Measurements from ENCODE around the gene ADARB2.

Gene ADARB2

DNA sequence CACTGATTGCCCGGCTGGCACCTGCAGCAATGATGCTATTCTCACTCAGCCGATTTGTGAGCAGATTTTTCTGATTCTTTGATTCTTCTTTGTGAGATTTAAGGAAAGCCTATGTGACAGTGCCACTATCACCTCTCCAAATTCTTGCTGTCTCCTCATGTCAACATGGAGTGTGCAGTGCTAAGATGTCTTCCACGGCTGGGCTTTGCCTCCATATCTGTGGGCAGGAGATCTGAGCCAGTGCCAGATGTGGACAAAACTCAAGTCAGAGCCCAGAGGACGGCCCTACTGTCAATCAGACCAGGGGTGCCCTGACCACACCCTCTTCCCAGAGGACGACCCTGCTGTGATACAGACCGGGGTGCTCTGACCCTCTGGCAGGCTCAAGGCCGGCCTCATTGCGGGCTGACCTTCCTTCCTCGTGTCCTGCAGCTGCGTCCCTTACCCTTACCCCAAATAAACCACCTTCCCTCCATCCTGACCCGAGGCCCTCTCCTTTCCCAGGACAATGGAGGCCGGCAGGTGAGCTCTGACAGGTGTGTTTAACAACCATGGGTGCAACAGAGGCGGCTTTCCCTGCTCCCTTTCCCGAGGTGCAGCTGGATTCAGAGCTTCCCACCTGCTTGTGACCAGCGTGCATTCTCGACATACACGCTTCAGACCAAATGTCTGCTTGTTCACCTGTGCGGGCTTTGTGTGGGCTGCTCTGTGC, 221.4 kb downstream of the ADARB2 start:
- Histone ChIP-seq H3K36me3 (ENCODE audit: insufficient read depth, low read length) (no peaks in the 10 kb centered on the region), H3K9me3 (ENCODE audit: control insufficient read depth, insufficient read depth, low read length) (no peaks in the 10 kb centered on the region), H3K9ac (ENCODE audit: low read depth, low read length) (no peak overlapping the region), H3K4me1 (ENCODE audit: insufficient read depth, low read length) (no peaks in the 10 kb centered on the region)

DNA sequence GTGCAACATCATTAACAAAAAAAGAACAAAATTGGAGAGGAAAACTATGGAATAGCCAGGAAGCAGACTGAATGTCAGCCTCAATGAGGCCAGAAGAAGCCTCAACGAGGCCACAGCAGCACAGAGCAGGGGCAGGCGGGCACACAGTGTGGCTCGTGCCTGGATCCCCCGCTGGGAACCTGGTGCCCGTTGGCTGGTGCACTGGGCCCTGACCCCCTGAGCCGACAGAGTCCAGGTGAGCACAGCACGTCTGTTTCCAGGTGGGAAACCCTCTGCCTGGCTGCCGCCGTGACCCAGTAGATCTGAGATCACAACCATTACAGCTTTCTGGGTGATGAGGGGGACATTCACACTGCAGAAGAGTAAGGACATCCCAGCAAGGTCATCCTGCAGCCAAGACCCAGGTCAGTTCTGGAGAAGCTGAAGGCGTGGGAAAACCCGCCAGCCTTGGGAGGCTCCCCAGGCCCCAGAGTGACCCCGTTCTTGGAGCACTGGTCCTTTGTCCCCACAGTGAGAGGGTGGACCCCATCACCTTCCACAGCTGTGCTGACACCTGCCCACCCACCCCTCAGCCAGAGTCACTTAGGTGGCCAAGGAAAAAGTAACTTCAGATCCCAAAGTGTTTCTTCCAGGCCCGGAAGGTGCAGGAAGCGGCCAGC, 222.1 kb downstream of the ADARB2 start:
- no peaks in the 10 kb centered on the region; the same call in 1 of the 2 replicates for H3K36me3 ChIP-seq (ENCODE audit: insufficient read depth, low read length)
- H3K9me3 ChIP-seq (ENCODE audit: control insufficient read depth, insufficient read depth, low read length), result no peaks in the 10 kb centered on the region
- no peaks in the 10 kb centered on the region for H3K4me1 ChIP-seq (ENCODE audit: insufficient read depth, low read length)
- H3K9ac ChIP-seq (ENCODE audit: low read depth, low read length), result no peak overlapping the region

DNA sequence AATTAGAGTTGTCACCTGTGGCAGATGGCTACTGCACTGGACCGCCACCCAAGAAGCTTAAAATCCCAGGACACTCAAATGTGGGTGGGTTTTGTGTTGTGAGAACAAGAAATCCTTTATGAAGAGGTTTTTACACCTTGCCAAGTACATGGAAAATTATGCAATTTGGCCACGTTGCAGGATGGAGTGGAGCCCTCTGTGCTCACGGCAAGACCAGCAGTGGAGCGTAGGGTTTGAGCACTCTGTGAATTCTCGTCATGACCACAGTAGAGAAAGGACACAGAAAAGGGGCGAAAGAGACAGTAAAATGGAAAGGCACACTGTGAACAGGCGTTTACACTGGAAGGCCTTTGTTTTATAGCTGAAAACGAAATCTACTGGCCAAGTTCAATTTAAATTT, 222.6 kb downstream of the ADARB2 start:
- no peak overlapping the region for H3K9ac ChIP-seq (ENCODE audit: low read depth, low read length)
- H3K36me3 ChIP-seq (ENCODE audit: insufficient read depth, low read length), result no peaks in the 10 kb centered on the region; the same call in 1 of the 2 replicates
- H3K9me3 ChIP-seq (ENCODE audit: control insufficient read depth, insufficient read depth, low read length), result no peaks in the 10 kb centered on the region
- no peaks in the 10 kb centered on the region for H3K4me1 ChIP-seq (ENCODE audit: insufficient read depth, low read length)

DNA sequence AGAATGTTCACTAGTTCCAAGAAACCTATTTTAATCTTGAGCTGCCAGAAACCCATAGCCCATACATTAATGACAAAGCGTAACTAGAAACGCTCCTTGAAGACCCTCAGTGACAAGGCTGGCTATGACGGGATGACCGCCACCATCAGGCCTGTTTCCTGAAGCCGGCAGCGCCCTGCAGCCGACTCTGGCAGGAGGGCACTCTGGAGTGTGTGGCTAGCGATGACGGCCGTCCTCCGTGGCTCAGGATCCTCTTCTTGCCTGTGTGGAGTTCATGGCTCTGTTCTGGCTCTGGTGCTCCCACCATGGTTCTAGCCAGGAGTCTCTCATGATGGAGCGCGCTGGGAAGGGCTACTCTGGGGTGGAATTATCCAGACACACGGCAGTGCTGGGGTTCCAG, 224.1 kb downstream of the ADARB2 start:
- H3K9ac ChIP-seq (ENCODE audit: low read depth, low read length), result no peak overlapping the region
- no peaks in the 10 kb centered on the region for H3K4me1 ChIP-seq (ENCODE audit: insufficient read depth, low read length)
- no peaks in the 10 kb centered on the region; the same call in 1 of the 2 replicates for H3K36me3 ChIP-seq (ENCODE audit: insufficient read depth, low read length)
- no peaks in the 10 kb centered on the region for H3K9me3 ChIP-seq (ENCODE audit: control insufficient read depth, insufficient read depth, low read length)

DNA sequence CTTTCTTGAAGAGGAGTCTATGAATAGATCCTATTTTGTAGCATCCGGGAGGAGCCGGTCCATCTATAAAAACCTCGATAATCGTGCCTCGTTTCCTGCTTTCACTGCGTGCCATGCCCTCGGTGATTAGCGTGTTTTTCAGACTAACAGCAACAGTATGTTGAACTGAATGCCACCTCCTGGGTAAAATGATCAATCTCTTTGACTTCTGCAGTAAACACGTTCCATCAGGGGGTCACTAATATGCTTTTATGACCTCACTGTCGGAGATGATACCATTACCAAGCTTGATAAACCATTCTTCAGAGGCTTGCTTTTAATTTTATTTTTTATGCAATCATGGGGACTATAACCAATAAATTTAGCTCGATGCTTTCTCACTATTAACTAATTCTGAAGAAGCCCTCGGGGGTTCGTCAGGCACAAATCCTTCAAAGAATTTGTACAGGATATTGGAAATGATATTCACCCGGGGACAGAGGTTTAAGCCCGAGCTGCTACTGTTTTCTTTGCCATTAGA, 228.3 kb downstream of the ADARB2 start:
- H3K9ac ChIP-seq (ENCODE audit: low read depth, low read length), result no peak overlapping the region
- H3K9me3 ChIP-seq (ENCODE audit: control insufficient read depth, insufficient read depth, low read length), result peaks cover 3% of the 10 kb centered on the region; the same call in 1 of the 2 replicates
- H3K4me1 ChIP-seq (ENCODE audit: insufficient read depth, low read length), result no peaks in the 10 kb centered on the region
- no peaks in the 10 kb centered on the region; the same call in 1 of the 2 replicates for H3K36me3 ChIP-seq (ENCODE audit: insufficient read depth, low read length)

DNA sequence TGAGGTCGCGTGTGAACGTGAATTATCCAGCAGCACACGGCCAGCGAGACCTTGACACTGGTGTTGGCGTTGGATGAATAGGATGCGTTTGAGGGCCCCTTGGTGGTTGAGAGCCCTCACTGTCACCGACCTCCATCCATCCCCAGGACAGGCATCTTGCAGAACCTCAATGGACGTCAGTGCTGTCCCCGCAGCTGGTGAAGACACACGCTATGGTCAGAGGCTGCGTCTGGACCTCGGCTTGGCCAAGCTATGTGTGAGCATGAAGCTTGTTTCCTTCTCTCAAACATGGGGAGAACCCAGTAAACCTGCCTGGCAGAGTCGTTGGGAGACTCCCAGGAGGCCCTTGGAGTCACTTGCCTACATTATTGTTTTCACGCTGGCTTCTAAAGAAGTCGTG, 229.2 kb downstream of the ADARB2 start:
- no peaks in the 10 kb centered on the region for H3K4me1 ChIP-seq (ENCODE audit: insufficient read depth, low read length)
- H3K9ac ChIP-seq (ENCODE audit: low read depth, low read length), result no peak overlapping the region
- peaks cover 11% of the 10 kb centered on the region; the same call in 1 of the 2 replicates for H3K9me3 ChIP-seq (ENCODE audit: control insufficient read depth, insufficient read depth, low read length)
- no peaks in the 10 kb centered on the region; the same call in 1 of the 2 replicates for H3K36me3 ChIP-seq (ENCODE audit: insufficient read depth, low read length)

DNA sequence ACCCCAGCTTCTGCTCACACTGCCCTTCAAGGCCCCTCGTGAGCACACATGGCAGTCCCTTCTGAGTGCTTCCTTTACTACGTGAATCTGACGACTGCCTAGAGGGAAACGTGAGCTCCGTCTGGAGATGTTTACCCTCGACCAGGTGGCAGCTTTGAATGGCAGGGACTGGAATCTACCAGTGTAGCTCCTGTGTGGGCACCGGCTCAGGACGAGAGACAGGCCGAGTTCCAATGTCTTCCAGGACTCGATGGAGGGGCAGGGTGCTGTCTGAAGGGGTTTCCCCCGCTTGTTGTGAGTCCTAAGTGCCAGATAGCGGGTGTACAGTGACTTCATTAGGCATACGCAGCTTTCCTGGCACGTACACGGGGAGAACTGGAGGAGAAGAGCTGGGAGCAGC, 229.9 kb downstream of the ADARB2 start:
- Histone ChIP-seq H3K36me3 (ENCODE audit: insufficient read depth, low read length) (no peaks in the 10 kb centered on the region; the same call in 1 of the 2 replicates), H3K4me1 (ENCODE audit: insufficient read depth, low read length) (no peaks in the 10 kb centered on the region), H3K9ac (ENCODE audit: low read depth, low read length) (no peak overlapping the region), H3K9me3 (ENCODE audit: control insufficient read depth, insufficient read depth, low read length) (peaks cover 11% of the 10 kb centered on the region; the same call in 1 of the 2 replicates)

DNA sequence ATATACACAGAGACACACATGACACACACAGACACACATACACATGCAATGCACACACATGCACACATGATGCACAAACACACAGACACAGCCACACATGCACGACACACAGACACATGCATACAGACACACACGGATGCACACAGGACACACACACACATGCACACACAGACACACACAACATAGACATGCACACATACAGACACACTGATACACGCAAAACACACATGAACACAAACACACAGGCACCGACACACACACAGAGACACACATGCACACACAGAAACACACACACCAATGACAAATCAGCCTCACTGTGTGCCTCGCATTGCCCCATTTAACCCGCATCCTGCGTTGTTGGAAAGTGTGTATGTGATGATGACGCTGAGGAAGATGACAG, 232.4 kb downstream of the ADARB2 start:
- H3K9me3 ChIP-seq (ENCODE audit: control insufficient read depth, insufficient read depth, low read length), result peaks cover 11% of the 10 kb centered on the region; the same call in 1 of the 2 replicates
- H3K9ac ChIP-seq (ENCODE audit: low read depth, low read length), result no peak overlapping the region
- no peaks in the 10 kb centered on the region for H3K36me3 ChIP-seq (ENCODE audit: insufficient read depth, low read length)
- peaks cover 3% of the 10 kb centered on the region; the same call in 1 of the 2 replicates for H3K4me1 ChIP-seq (ENCODE audit: insufficient read depth, low read length)

DNA sequence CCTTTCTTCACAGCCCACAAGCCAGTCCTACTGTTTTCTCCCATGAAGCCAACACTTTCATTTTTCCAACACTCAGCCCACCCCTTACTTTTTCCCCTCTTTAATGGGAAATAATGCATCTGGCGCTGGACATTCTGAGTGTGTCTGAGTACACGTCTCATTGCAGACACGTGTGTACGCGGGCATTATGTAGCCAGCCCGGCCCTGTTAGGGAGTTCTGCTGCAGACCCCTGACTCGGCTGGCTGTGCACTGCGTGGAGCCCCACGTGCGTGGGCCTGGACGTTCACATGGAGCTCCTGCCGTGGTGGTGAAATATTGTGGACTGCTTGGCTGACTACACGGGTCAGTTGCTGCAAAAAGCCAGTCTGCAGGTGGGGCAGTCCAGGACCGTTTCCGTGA, 233.0 kb downstream of the ADARB2 start:
- Histone ChIP-seq H3K9ac (ENCODE audit: low read depth, low read length) (no peak overlapping the region), H3K4me1 (ENCODE audit: insufficient read depth, low read length) (peaks cover 3% of the 10 kb centered on the region; the same call in 1 of the 2 replicates), H3K9me3 (ENCODE audit: control insufficient read depth, insufficient read depth, low read length) (peaks cover 11% of the 10 kb centered on the region; the same call in 1 of the 2 replicates), H3K36me3 (ENCODE audit: insufficient read depth, low read length) (no peaks in the 10 kb centered on the region)

DNA sequence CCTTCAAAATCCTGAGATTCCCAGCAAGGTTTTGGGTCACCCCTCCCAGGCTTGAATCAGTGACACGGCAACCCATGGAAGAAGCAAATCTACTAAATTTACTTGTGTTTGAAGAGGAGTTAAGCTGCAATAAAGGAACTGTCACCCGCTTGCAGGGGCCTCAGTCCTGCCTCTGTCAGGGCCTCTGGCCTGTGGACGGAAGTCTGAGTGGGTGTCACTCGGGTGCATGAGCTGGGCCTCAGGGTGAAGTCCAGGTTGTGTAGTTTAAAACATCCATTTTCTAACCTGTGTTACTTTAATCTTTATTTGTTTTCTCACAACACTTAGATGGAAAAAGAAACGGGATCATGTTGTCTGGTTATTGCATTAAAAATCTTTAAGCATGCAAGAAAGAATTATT, 234.9 kb downstream of the ADARB2 start:
- Histone ChIP-seq H3K9ac (ENCODE audit: low read depth, low read length) (no peak overlapping the region), H3K4me1 (ENCODE audit: insufficient read depth, low read length) (peaks cover 3% of the 10 kb centered on the region; the same call in 1 of the 2 replicates), H3K9me3 (ENCODE audit: control insufficient read depth, insufficient read depth, low read length) (peaks cover 11% of the 10 kb centered on the region; the same call in 1 of the 2 replicates), H3K36me3 (ENCODE audit: insufficient read depth, low read length) (no peaks in the 10 kb centered on the region)

DNA sequence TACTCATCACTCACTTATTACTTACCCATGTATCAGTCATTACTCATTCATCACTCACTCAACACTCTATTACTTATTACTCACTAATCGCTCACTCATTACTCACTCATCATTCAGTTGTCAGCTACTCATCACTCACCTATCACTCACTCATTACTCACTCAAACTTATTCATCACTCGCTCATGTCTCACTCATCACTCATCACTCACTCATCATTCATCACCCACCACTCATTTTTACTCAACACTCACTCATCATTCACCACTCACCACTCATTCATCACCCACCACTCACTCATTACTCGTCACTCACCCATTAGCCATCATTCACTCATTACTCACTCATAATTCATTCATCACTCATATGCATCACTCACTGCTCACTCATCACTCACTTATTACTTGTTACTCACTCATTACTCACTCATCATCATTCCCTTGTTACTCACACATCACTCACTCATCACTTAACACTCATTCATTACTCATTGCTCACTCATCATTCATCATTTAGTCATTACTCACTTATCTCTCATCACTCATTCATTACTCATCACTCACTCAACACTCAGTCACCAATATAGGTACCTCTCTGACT, 237.9 kb downstream of the ADARB2 start:
- Histone ChIP-seq H3K4me1 (ENCODE audit: insufficient read depth, low read length) (peaks cover 3% of the 10 kb centered on the region; the same call in 1 of the 2 replicates), H3K36me3 (ENCODE audit: insufficient read depth, low read length) (no peaks in the 10 kb centered on the region), H3K9me3 (ENCODE audit: control insufficient read depth, insufficient read depth, low read length) (peaks cover 11% of the 10 kb centered on the region; the same call in 1 of the 2 replicates), H3K9ac (ENCODE audit: low read depth, low read length) (no peak overlapping the region)

DNA sequence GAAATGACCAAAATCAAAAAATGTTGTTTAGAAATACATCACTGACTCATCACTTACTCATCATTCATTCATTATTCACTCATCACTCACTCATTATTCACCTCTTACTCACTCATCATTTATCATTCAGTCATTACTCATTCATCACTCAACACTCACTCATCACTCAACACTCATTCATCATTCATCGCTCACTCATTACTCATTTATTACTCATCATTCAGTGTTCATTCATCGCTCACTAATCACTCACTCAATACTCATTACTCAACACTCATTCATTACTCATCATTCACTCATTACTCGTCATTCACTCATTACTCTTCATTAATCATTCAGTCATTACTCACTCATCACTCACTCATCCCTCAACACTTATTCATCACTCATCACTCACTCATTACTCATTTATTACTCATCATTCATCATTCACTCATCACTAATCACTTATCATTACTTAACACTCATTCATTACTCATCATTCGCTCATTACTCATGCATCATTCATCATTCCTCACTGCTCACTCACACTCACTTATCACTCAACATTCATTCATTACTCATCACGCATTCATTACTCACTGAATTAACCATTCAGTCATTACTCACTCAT, 238.5 kb downstream of the ADARB2 start:
- H3K36me3 ChIP-seq (ENCODE audit: insufficient read depth, low read length), result no peaks in the 10 kb centered on the region

DNA sequence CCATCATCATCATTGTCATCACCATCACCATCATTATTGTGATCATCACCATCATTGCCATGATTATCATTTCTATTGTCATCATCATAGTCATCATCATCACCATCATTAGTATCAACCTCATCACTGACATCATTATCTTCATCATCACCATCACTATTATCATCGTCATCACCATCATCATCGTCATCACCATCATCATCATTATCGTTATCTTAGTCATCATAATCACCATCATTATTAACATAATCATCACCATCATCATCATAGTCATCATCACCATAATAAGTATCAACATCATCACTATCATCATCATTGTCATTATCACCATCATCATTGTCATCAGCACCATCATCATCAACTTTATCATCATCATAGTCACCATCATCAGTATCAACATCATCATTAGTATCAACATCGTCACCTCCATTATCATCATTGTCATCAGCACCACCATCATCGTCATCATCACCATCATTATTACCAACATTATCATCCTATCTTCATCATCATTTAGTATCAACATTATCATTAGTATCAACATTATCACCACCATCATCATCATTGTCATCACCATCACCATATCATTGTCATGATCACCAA, 241.3 kb downstream of the ADARB2 start:
- H3K9me3 ChIP-seq (ENCODE audit: control insufficient read depth, insufficient read depth, low read length), result no peaks in the 10 kb centered on the region
- no peak overlapping the region for H3K9ac ChIP-seq (ENCODE audit: low read depth, low read length)
- peaks cover under 1% of the 10 kb centered on the region; the same call in 1 of the 2 replicates for H3K4me1 ChIP-seq (ENCODE audit: insufficient read depth, low read length)
- H3K36me3 ChIP-seq (ENCODE audit: insufficient read depth, low read length), result no peaks in the 10 kb centered on the region

More for the DNA sequence above, 238.5 kb downstream of the ADARB2 start:
- Histone ChIP-seq H3K9ac (ENCODE audit: low read depth, low read length) (no peak overlapping the region), H3K9me3 (ENCODE audit: control insufficient read depth, insufficient read depth, low read length) (peaks cover 6% of the 10 kb centered on the region; the same call in 1 of the 2 replicates), H3K4me1 (ENCODE audit: insufficient read depth, low read length) (peaks cover 3% of the 10 kb centered on the region; the same call in 1 of the 2 replicates)

DNA sequence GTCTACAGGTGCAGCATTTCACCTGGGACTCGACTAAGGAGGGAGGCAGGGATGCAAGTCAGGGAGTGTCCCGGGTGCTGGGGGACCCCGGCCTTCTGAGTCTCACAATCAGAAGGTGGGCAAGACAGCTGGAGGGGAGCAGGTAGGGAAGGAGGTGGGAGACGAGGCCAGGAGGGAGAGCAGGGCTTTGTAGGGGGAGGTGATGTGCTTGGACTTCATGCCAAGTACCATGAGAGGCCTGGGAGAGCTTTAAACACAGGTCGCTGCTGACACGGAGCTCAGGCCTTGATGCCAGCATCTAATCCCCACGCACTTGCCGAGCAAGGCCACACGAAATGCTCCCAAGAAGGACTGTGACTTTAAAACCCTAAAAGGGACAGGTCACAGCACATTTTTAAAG, 244.7 kb downstream of the ADARB2 start:
- Histone ChIP-seq H3K9ac (ENCODE audit: low read depth, low read length) (no peak overlapping the region), H3K9me3 (ENCODE audit: control insufficient read depth, insufficient read depth, low read length) (no peaks in the 10 kb centered on the region)

More for the DNA sequence above, 244.7 kb downstream of the ADARB2 start:
- no peaks in the 10 kb centered on the region for H3K4me1 ChIP-seq (ENCODE audit: insufficient read depth, low read length)
- H3K36me3 ChIP-seq (ENCODE audit: insufficient read depth, low read length), result no peaks in the 10 kb centered on the region

Data from ES-I3 (cell line).